Activated CD8-positive, alpha-beta memory T cell treated with anti-CD3 and anti-CD28 coated beads for 36 hours (primary cell): ENCODE measurements around the gene CD4. TPM values are rescaled to one million over a fixed set of nuclear protein-coding genes. Genes with fewer than 3 reads are reported as not detected.

Experiments
- total RNA-seq, 2 experiments: library from RNA; stranded (reverse); gene quantifications; one replicate each; pipeline ENCODE4 v1.2.3, GENCODE V29; 2021

The CD4 gene
- total RNA-seq, 2 experiments from 2014 or later, result 1.4 to 1.6 TPM

Other genes with a start within 250 kb of the CD4 start
- gene IFFO1, start 233.5 kb upstream of the CD4 start, total RNA-seq, result 10 to 100 TPM; 11.2 to 12.8 TPM
- 100 to 1,000 TPM; 157 to 160 TPM for gene NOP2, start 221.2 kb upstream of the CD4 start, total RNA-seq
- 100 to 1,000 TPM; 276 to 283 TPM for gene CHD4, start 182.1 kb upstream of the CD4 start, total RNA-seq
- gene LPAR5, start 153.6 kb upstream of the CD4 start, total RNA-seq, result 1 to 10 TPM; 8.3 to 9.0 TPM
- gene ACRBP, start 142.1 kb upstream of the CD4 start, total RNA-seq, result under 1 TPM; 0.88 to 0.95 TPM
- 10 to 100 TPM; 10.8 to 13.3 TPM for gene ING4, start 126.4 kb upstream of the CD4 start, total RNA-seq
- gene ZNF384, start 100.2 kb upstream of the CD4 start, total RNA-seq, result 10 to 100 TPM; 59.3 to 59.8 TPM
- gene PIANP, start 88.7 kb upstream of the CD4 start, total RNA-seq, result under 1 TPM; 0.55 to 0.80 TPM
- 10 to 100 TPM; 43.5 to 46.1 TPM for gene COPS7A, start 65.5 kb upstream of the CD4 start, total RNA-seq
- 100 to 1,000 TPM; 144 to 150 TPM for gene MLF2, start 36.4 kb upstream of the CD4 start, total RNA-seq
- gene PTMS, start 23.2 kb upstream of the CD4 start, total RNA-seq, result 10 to 100 TPM; 87.1 to 97.7 TPM
- 100 to 1,000 TPM; 324 to 331 TPM for gene LAG3, start 17.0 kb upstream of the CD4 start, total RNA-seq
- under 1 TPM; 0.21 to 0.44 TPM for gene GPR162, start 32.3 kb downstream of the CD4 start, total RNA-seq
- gene P3H3, start 38.9 kb downstream of the CD4 start, total RNA-seq, result 1 to 10 TPM; 1.8 TPM
- under 1 TPM; 0.32 to 0.63 TPM for gene GNB3, start 51.4 kb downstream of the CD4 start, total RNA-seq
- 10 to 100 TPM; 50.0 to 53.1 TPM for gene CDCA3, start 61.8 kb downstream of the CD4 start, total RNA-seq
- 100 to 1,000 TPM; 151 to 152 TPM for gene USP5, start 62.6 kb downstream of the CD4 start, total RNA-seq
- gene TPI1, start 78.0 kb downstream of the CD4 start, total RNA-seq, result 1,000 to 10,000 TPM; 1,928 to 1,984 TPM
- gene SPSB2, start 83.8 kb downstream of the CD4 start, total RNA-seq, result 1 to 10 TPM; 3.3 to 4.6 TPM
- 1 to 10 TPM; 3.1 to 6.0 TPM for gene LRRC23, start 115.3 kb downstream of the CD4 start, total RNA-seq
- gene ENO2, start 125.1 kb downstream of the CD4 start, total RNA-seq, result 100 to 1,000 TPM; 171 to 175 TPM
- gene ATN1, start 138.4 kb downstream of the CD4 start, total RNA-seq, result 10 to 100 TPM; 44.1 to 44.3 TPM
- gene RNU7-1, start 154.3 kb downstream of the CD4 start, total RNA-seq, result not detected
- gene C12orf57, start 154.5 kb downstream of the CD4 start, total RNA-seq, result 100 to 1,000 TPM; 234 to 239 TPM
- gene PTPN6, start 161.8 kb downstream of the CD4 start, total RNA-seq, result 100 to 1,000 TPM; 436 to 441 TPM
- gene PHB2, start 181.1 kb downstream of the CD4 start, total RNA-seq, result 100 to 1,000 TPM; 509 to 511 TPM
- 100 to 1,000 TPM; 152 to 162 TPM for gene EMG1, start 181.4 kb downstream of the CD4 start, total RNA-seq
- gene LPCAT3, start 228.9 kb downstream of the CD4 start, total RNA-seq, result 10 to 100 TPM; 26.1 TPM